Mucosa of descending colon (tissue), 3 donors: Measurements from ENCODE around the gene KSR2. TPM values are rescaled to one million over a fixed set of nuclear protein-coding genes. Genes with fewer than 3 reads are reported as not detected.

Source experiments
- ATAC-seq: fragments of 200-7000 bp; cut with Tn5 transposase; one replicate; pipeline ENCODE4 v1.9.1; 2020; ENCODE audit warnings: mild to moderate bottlenecking, moderate library complexity
- DNase-seq, 3 donors: peaks; one replicate each; pipeline ENCODE4 v3.0.0-alpha.2; 2020
- H3K36me3 ChIP-seq: fragments of 200-600 bp; one replicate; pipeline ENCODE4 v1.8.0; 2021; ENCODE audit warnings: low read depth, mild to moderate bottlenecking
- H3K4me1 ChIP-seq: fragments of 200-600 bp; one replicate; pipeline ENCODE4 v1.8.0; 2021; ENCODE audit warnings: low read depth, mild to moderate bottlenecking
- H3K4me3 ChIP-seq: fragments of 200-600 bp; one replicate; pipeline ENCODE4 v1.8.0; 2021; ENCODE audit warnings: mild to moderate bottlenecking
- H3K9me3 ChIP-seq: fragments of 200-600 bp; one replicate; pipeline ENCODE4 v1.8.0; 2021; ENCODE audit warnings: mild to moderate bottlenecking
- intact Hi-C, 2 donors: fragments of 100-400 bp; cut with DNase I in 1 of 2; cut with micrococcal nuclease in 1 of 2; formaldehyde crosslinking; loops; one replicate each; pipeline versions ENCODE4 v1.11.0 to v1.11.1; 2022; cut with DNase I, micrococcal nuclease
- total RNA-seq, 3 donors: library from RNA; stranded (reverse); fragmentation: NEBNext Ultra II Directional in 2 of 3; extraction: Animal tissue kit (Norgen Biotek cat#: 25700) in 2 of 3; gene quantifications; one replicate each; pipeline versions ENCODE4 v1.2.1 to v1.2.4, GENCODE V29; 2021 to 2023
- TF ChIP-seq, protein P1 (sequence below): fragments of 200-600 bp; IDR thresholded peaks from one replicate; pipeline ENCODE4 v1.8.0; 2022; ENCODE audit warnings: antibody characterized with exemption, mild to moderate bottlenecking
- donor health status: DM: no; HTN: no; CAD: no; lungs with moderate emphysema.
- donor health status: DM: no; HTN: no; CAD: no.
- donor health status: DM: no; HTN: yes; CAD: no.

The KSR2 gene
- total RNA-seq, 3 donors from 2014 or later: 1.4 to 2.8 (median 2.5) TPM

DNA sequence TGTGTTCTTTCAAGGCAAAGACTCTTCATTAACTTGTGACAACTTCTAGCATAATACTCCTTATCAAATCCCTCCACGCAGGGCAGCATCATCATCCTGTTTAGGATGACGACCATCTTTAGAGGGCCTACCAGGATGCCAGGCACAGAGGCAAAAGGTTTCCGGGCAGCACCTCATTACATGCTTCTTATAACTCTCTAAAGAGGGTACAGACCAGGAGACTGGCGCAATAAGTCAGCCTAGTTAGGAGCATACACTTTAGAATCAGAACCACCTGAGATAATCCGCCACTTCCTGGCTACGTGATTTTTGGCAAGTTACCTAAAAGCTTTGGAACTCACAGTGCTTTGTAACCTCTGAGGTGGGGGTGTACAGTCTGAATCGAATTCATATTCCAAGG, 471.4 kb downstream of the KSR2 start:
- H3K4me1 ChIP-seq: no peaks in the 10 kb centered on the region
- intact Hi-C loops: no loop called here
- ATAC-seq (no peak), DNase-seq (no peak)
- no peaks in the 10 kb centered on the region for H3K9me3 ChIP-seq
- no peak overlapping the region for H3K4me3 ChIP-seq
- H3K36me3 ChIP-seq: no peaks in the 10 kb centered on the region
- TF ChIP-seq, protein P1, sequence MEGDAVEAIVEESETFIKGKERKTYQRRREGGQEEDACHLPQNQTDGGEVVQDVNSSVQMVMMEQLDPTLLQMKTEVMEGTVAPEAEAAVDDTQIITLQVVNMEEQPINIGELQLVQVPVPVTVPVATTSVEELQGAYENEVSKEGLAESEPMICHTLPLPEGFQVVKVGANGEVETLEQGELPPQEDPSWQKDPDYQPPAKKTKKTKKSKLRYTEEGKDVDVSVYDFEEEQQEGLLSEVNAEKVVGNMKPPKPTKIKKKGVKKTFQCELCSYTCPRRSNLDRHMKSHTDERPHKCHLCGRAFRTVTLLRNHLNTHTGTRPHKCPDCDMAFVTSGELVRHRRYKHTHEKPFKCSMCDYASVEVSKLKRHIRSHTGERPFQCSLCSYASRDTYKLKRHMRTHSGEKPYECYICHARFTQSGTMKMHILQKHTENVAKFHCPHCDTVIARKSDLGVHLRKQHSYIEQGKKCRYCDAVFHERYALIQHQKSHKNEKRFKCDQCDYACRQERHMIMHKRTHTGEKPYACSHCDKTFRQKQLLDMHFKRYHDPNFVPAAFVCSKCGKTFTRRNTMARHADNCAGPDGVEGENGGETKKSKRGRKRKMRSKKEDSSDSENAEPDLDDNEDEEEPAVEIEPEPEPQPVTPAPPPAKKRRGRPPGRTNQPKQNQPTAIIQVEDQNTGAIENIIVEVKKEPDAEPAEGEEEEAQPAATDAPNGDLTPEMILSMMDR: no peak

DNA sequence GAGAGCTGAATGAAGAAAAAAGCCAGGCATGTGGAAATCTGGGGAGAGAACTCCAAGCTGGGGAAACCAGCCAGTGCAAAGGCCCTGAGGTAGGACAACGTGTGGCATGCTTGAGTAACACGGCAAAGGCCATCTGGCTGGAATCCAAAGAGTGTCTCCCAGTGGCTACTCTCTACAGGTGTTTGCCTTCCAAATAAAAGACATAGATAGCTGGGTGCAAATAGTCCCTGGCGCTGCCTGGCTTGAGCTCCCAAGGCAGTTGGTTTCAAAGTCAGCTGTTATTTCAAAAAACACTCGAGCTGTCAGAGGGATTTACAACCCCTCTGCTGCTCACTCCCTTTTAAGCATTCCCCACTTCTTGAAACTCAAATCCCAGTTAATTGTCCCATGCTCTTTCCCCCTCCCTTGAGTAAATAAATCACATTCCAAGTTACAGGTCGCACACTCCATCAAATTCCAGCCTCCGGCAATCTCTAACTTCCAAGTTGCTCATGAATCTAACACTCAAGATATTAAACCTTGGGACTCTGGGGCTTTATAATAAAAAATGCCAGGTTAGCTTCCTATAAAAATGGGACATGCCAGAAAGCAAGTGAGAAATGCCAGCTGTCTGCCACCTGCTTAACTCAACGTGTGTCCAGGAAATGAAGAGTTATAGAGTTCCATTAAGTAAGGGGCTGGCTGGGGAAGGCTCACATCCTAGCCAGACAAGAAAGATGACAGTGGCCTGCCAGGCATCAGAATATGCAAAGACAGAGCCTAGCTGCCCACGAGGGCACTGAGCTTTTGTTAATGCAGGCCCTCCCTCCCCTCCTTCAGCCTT, 473.7 kb downstream of the KSR2 start:
- Histone ChIP-seq H3K4me1 (no peaks in the 10 kb centered on the region), H3K9me3 (no peaks in the 10 kb centered on the region), H3K4me3 (no peak overlapping the region), H3K36me3 (no peaks in the 10 kb centered on the region)
- TF ChIP-seq, protein P1: no peak
- intact Hi-C loops: no loop called here
- DNase-seq (peak in 1 of 3 donors; percentile 28), ATAC-seq (no peak)

DNA sequence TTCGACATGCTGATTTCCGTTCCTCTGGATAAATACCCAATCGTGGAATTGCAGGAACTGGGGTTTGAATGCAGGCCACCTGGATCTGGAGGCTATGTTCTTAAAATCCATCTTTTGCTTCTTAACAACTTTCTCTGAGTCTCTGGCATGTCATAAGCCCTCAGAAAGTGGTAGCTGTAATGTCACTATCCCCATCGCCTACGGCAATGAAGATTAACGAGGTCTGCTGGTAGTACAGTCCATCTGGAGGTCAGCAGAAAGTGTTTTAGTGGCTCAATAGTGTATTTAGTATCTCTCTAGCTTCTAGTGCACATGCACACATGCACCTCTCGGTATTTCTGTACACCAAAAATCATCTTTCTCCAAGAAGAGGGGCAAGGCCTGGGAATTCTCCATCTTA, 477.1 kb downstream of the KSR2 start:
- intact Hi-C loops: no loop called here
- DNase-seq: no peak
- H3K4me3 ChIP-seq: no peak overlapping the region
- TF ChIP-seq, protein P1: no peak
- no peak for ATAC-seq
- no peaks in the 10 kb centered on the region for H3K4me1 ChIP-seq
- H3K36me3 ChIP-seq: no peaks in the 10 kb centered on the region
- no peaks in the 10 kb centered on the region for H3K9me3 ChIP-seq

DNA sequence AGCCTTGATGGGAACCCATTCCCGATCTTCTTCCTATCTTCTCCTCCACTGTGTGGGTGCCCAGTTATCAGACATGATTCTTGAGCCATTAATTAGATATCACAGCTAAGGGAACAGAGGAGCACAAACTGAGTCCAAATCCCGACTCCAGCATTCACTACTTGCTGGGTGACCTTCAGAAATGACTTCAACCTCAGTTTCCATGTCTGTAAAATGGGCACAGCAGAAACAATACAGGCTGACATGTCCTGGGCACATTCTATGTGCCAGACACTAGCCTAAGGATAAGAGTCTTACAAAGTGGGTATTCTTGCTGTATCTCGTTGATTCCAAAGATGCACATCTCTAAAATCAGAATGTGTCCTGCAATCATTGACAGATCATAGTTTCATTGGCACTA, 478.7 kb downstream of the KSR2 start:
- intact Hi-C loops: no loop called here
- Histone ChIP-seq H3K4me3 (no peak overlapping the region), H3K9me3 (no peaks in the 10 kb centered on the region), H3K4me1 (no peaks in the 10 kb centered on the region), H3K36me3 (no peaks in the 10 kb centered on the region)
- DNase-seq: no peak
- TF ChIP-seq, protein P1: no peak
- ATAC-seq: no peak

DNA sequence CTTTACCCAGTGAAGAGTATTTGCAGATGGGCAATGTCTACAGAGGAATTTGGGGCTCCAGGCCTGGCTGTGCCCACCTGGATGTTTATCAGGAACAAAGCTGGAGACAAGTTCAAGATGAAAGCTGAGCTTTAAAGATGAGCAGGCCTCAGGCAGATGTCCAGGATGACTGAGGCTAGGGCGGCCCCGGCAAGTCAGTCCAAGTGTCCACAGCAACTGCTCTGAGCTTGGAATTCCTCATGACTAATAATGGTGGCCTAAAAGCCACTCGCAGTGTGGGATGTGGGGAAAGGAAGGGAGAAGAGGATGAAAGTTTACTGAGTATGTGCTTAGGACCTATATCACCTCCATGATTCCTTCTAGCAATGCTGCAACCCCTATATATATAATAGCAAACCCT, 479.1 kb downstream of the KSR2 start:
- Histone ChIP-seq H3K4me1 (no peaks in the 10 kb centered on the region), H3K36me3 (no peaks in the 10 kb centered on the region), H3K9me3 (no peaks in the 10 kb centered on the region), H3K4me3 (no peak overlapping the region)
- DNase-seq: no peak
- intact Hi-C loops: no loop called here
- TF ChIP-seq, protein P1: no peak
- ATAC-seq: no peak
